Keratinocyte (primary cell): ENCODE results near the gene TPO. TPM values are rescaled to one million over a fixed set of nuclear protein-coding genes. Genes with fewer than 3 reads are reported as not detected.

Experiments used
- DNase-seq: peaks from one replicate; pipeline ENCODE4 v3.0.0-alpha.2; 2011; ENCODE audit warnings: low read depth, missing footprints, low spot score
- FAIRE-seq: peaks from 2 replicates; lab custom pipeline; 2011; peaks lifted over from hg19 to GRCh38; lab: Jason Lieb, UNC
- H2AFZ ChIP-seq: 2 replicates; pipeline ENCODE4 v1.6.0; 2012; ENCODE audit warnings: low read length, control low read depth, inconsistent platforms; ENCODE audit not compliant: control insufficient read depth
- H3K27ac ChIP-seq: 2 replicates; pipeline ENCODE4 v1.5.1; 2011; ENCODE audit warnings: low read length; ENCODE audit not compliant: control insufficient read depth, insufficient read depth
- H3K27me3 ChIP-seq: 3 replicates; pipeline ENCODE4 v1.6.0; 2011; ENCODE audit warnings: low read length; ENCODE audit not compliant: control insufficient read depth, insufficient read depth; ENCODE audit errors: extremely low read depth
- H3K36me3 ChIP-seq, 2 experiments: 2 replicates in 1 of 2; 3 replicates in 1 of 2; pipeline ENCODE4 v1.5.1; 2011; ENCODE audit warnings: low read length in 2 of 2, mild to moderate bottlenecking in 1 of 2; ENCODE audit not compliant: control insufficient read depth in 2 of 2, insufficient read depth in 2 of 2; ENCODE audit errors: extremely low read depth in 1 of 2
- H3K4me1 ChIP-seq: 3 replicates; pipeline ENCODE4 v1.5.1; 2011; ENCODE audit warnings: low read length; ENCODE audit not compliant: control insufficient read depth, insufficient read depth; ENCODE audit errors: extremely low read depth
- H3K4me2 ChIP-seq: 3 replicates; pipeline ENCODE4 v1.6.0; 2011; ENCODE audit warnings: low read depth, low read length; ENCODE audit not compliant: control insufficient read depth, insufficient read depth; ENCODE audit errors: extremely low read depth
- H3K4me3 ChIP-seq, 3 experiments: fragments of 200-600 bp in 1 of 3; sonication (generic) in 1 of 3; 2 replicates in 2 of 3; 3 replicates in 1 of 3; pipeline ENCODE4 v1.5.1; 2011 to 2016; ENCODE audit warnings: low read length in 3 of 3, mild to moderate bottlenecking in 3 of 3, control low read depth in 2 of 3, inconsistent platforms in 1 of 3, low read depth in 1 of 3, mixed read lengths in 1 of 3, mixed run types in 1 of 3, moderate library complexity in 1 of 3; ENCODE audit not compliant: control insufficient read depth in 2 of 3, insufficient read depth in 2 of 3; ENCODE audit errors: extremely low read depth in 1 of 3
- H3K79me2 ChIP-seq: 2 replicates; pipeline ENCODE4 v1.6.0; 2012; ENCODE audit warnings: low read length; ENCODE audit not compliant: control insufficient read depth, insufficient read depth
- H3K9ac ChIP-seq: 3 replicates; pipeline ENCODE4 v1.6.0; 2011; ENCODE audit warnings: low read length; ENCODE audit not compliant: control insufficient read depth, insufficient read depth; ENCODE audit errors: extremely low read depth
- H3K9me1 ChIP-seq: 3 replicates; pipeline ENCODE4 v1.6.0; 2011; ENCODE audit warnings: low read length; ENCODE audit not compliant: control insufficient read depth, insufficient read depth; ENCODE audit errors: extremely low read depth
- H3K9me3 ChIP-seq: 2 replicates; pipeline ENCODE4 v1.5.1; 2012; ENCODE audit warnings: low read depth, low read length; ENCODE audit not compliant: control insufficient read depth
- H4K20me1 ChIP-seq: 3 replicates; pipeline ENCODE4 v1.6.0; 2011; ENCODE audit warnings: low read length; ENCODE audit not compliant: control insufficient read depth, insufficient read depth; ENCODE audit errors: extremely low read depth
- EZH2 ChIP-seq: IDR thresholded peaks from one replicate; pipeline ENCODE4 v1.6.1; 2012; ENCODE audit warnings: inconsistent platforms, mild to moderate bottlenecking, low read length, moderate library complexity
- dilution Hi-C: fragments of 300-500 bp; cut with MboI; formaldehyde crosslinking; loops from one replicate; pipeline ENCODE4 v1.7.0; 2020; ENCODE audit warnings: low sequenced_read_pairs; ENCODE audit not compliant: extremely low pct_ligation_motif_present
- polyA plus RNA-seq, 5 experiments: library from polyadenylated mRNA; depleted of rRNA in 3 of 5; stranded (reverse) in 3 of 5; stranded (forward) in 1 of 5; unstranded in 1 of 5; fragments of >200 nt; gene quantifications; 1 replicate in 1 of 5; 2 replicates in 3 of 5; 3 replicates in 1 of 5; pipeline versions ENCODE4 v1.2.1 to v1.2.3, GENCODE V29; 2011 to 2012; ENCODE audit warnings: missing spikeins in 2 of 5, low read depth in 1 of 5, low replicate concordance in 1 of 5
- TF ChIP-seq, protein P1 (sequence below), 3 experiments: IDR thresholded peaks in 1 of 3; conservative IDR thresholded peaks in 1 of 3; optimal IDR thresholded peaks in 1 of 3; 2 replicates in 2 of 3; 3 replicates in 1 of 3; pipeline versions ENCODE3 to v1.5.1; 2011; ENCODE audit warnings: low read length in 3 of 3, mild to moderate bottlenecking in 3 of 3, moderate library complexity in 2 of 3, control low read depth in 1 of 3, inconsistent platforms in 1 of 3; ENCODE audit not compliant: insufficient read depth in 2 of 3; ENCODE audit errors: extremely low read depth in 1 of 3

The TPO gene
- polyA plus RNA-seq, 1 donor (not counting 4 experiments of a cell fraction or from before 2014, with no cell fraction given): 0.07 TPM

DNA sequence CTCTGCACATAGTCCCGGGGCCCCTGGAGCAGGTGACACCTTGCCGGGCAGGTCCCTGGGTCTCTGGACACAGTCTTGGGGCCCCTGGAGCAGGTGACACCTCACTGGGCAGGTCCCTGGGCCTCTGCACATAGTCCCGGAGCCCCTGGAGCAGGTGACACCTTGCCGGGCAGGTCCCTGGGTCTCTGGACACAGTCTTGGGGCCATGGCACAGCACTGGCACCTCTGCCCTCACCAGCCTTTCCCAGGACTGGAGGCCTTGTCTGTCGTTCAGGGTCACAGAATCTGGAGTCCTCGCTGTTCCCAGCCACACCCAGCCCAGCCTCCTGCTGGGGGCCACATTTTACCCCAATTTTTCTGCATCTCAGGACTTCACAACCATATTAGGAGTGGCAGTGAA is 2.2 kb downstream of the TPO start:
- H3K9me3 ChIP-seq: peaks cover 6% of the 10 kb centered on the region
- no peak overlapping the region for H3K4me3 ChIP-seq
- no peak overlapping the region for H3K4me2 ChIP-seq
- H2AFZ ChIP-seq: no peak overlapping the region
- no peaks in the 10 kb centered on the region for H4K20me1 ChIP-seq
- H3K36me3 ChIP-seq: no peaks in the 10 kb centered on the region
- no peak overlapping the region for H3K9ac ChIP-seq
- H3K27me3 ChIP-seq: no peaks in the 10 kb centered on the region
- FAIRE-seq (no peak), DNase-seq (no peak)
- H3K79me2 ChIP-seq: no peaks in the 10 kb centered on the region
- H3K27ac ChIP-seq: no peak overlapping the region
- TF ChIP-seq, protein P1, sequence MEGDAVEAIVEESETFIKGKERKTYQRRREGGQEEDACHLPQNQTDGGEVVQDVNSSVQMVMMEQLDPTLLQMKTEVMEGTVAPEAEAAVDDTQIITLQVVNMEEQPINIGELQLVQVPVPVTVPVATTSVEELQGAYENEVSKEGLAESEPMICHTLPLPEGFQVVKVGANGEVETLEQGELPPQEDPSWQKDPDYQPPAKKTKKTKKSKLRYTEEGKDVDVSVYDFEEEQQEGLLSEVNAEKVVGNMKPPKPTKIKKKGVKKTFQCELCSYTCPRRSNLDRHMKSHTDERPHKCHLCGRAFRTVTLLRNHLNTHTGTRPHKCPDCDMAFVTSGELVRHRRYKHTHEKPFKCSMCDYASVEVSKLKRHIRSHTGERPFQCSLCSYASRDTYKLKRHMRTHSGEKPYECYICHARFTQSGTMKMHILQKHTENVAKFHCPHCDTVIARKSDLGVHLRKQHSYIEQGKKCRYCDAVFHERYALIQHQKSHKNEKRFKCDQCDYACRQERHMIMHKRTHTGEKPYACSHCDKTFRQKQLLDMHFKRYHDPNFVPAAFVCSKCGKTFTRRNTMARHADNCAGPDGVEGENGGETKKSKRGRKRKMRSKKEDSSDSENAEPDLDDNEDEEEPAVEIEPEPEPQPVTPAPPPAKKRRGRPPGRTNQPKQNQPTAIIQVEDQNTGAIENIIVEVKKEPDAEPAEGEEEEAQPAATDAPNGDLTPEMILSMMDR (optimal IDR thresholded peaks at IDR 0.05 in 1 of 3, IDR thresholded peaks at IDR 0.05 in 1 of 3, conservative IDR thresholded peaks at IDR 0.05 in 1 of 3; ENCODE audit: extremely low read depth in 1 of 3, insufficient read depth in 2 of 3, low read length in 3 of 3): no peak
- no peak for TF ChIP-seq EZH2
- dilution Hi-C loops: no loop called here
- H3K9me1 ChIP-seq: no peaks in the 10 kb centered on the region
- H3K4me1 ChIP-seq: no peaks in the 10 kb centered on the region

DNA sequence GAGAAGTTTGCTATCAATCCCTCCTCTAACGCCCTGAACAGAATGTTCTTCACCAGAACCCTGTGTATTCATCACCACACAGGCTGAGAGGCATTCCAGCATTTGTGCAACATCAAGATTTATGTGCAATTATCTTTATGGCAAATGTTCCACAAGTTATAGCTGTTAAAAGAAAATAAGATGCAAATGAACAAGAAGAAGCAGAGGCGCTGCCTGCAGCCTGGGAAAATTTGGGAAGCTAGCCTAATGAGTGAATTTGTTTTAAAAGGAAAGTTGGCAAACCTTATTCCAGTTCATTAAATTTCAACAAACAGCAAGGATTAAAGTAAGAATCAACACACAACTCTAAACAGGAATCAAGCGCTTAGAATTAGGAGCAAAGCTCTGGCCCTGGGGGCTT is 5.3 kb downstream of the TPO start:
- H3K36me3 ChIP-seq: no peaks in the 10 kb centered on the region
- dilution Hi-C loops: no loop called here
- H3K9me3 ChIP-seq: peaks cover 9% of the 10 kb centered on the region
- H2AFZ ChIP-seq: no peak overlapping the region
- H3K4me3 ChIP-seq: no peak overlapping the region
- H3K79me2 ChIP-seq: no peaks in the 10 kb centered on the region
- no peak overlapping the region for H3K9ac ChIP-seq
- no peak for DNase-seq
- H3K4me1 ChIP-seq: no peaks in the 10 kb centered on the region
- H4K20me1 ChIP-seq: no peaks in the 10 kb centered on the region
- no peak overlapping the region for H3K4me2 ChIP-seq
- no peaks in the 10 kb centered on the region for H3K9me1 ChIP-seq
- no peak overlapping the region for H3K27ac ChIP-seq
- no peaks in the 10 kb centered on the region for H3K27me3 ChIP-seq
- no peak for TF ChIP-seq EZH2
- TF ChIP-seq, protein P1 (optimal IDR thresholded peaks at IDR 0.05 in 1 of 3, IDR thresholded peaks at IDR 0.05 in 1 of 3, conservative IDR thresholded peaks at IDR 0.05 in 1 of 3; ENCODE audit: extremely low read depth in 1 of 3, insufficient read depth in 2 of 3, low read length in 3 of 3): no peak
- no peak for FAIRE-seq
